GM20000 (cell line): Measurements from ENCODE around the gene CBX6.

Source experiments
- DNase-seq: peaks from one replicate; pipeline ENCODE4 v3.0.0; 2012; ENCODE audit warnings: low spot score
- CTCF ChIP-seq: IDR thresholded peaks from 2 replicates; pipeline ENCODE4 v1.5.1; 2012; ENCODE audit warnings: mild to moderate bottlenecking, control low read depth; ENCODE audit errors: extremely low read depth, missing control alignments

The CBX6 gene

GRCh38 chr22:38863531-38864131 is 8.4 kb downstream of the CBX6 start:
- TF ChIP-seq CTCF, result no peak
- DNase-seq, result no peak

- no peak for TF ChIP-seq CTCF
- no peak for DNase-seq
These were observed 9.4 kb downstream of the CBX6 start for GRCh38 chr22:38862375-38863329.

GRCh38 chr22:38861927-38862326 is 10.1 kb downstream of the CBX6 start:
- no peak for TF ChIP-seq CTCF

GRCh38 chr22:38861170-38861876 is 10.7 kb downstream of the CBX6 start:
- TF ChIP-seq CTCF, result no peak

More at GRCh38 chr22:38861927-38862326, 10.1 kb downstream of the CBX6 start:
- DNase-seq, result no peak

GRCh38 chr22:38860283-38861169 is 11.5 kb downstream of the CBX6 start:
- no peak for TF ChIP-seq CTCF
- DNase-seq, result no peak

More at GRCh38 chr22:38861170-38861876, 10.7 kb downstream of the CBX6 start:
- DNase-seq, result no peak

- DNase-seq, result no peak
- TF ChIP-seq CTCF, result no peak
These were observed 12.3 kb downstream of the CBX6 start for GRCh38 chr22:38859581-38860282.
